Cardiac fibroblast (primary cell): ENCODE data around the gene SCMH1.

Source experiments
- DNase-seq, 2 donors: peaks; one replicate each; pipeline versions ENCODE4 v3.0.0 to v3.0.0-alpha.2; 2010; ENCODE audit warnings: low read depth in 2 of 2
- H3K4me3 ChIP-seq, 2 donors: replicated peaks in 1 of 2; 1 replicate in 1 of 2; 2 replicates in 1 of 2; pipeline ENCODE4 v1.5.1; 2011; ENCODE audit warnings: low read depth in 2 of 2, low read length in 2 of 2, mild to moderate bottlenecking in 2 of 2, moderate library complexity in 1 of 2
- TF ChIP-seq, protein P1 (sequence below): IDR thresholded peaks from one replicate; pipeline ENCODE4 v1.5.1; 2011; ENCODE audit warnings: low read depth, mild to moderate bottlenecking, low read length, inconsistent platforms

SCMH1 gene

GRCh38 chr1:41020654-41021053 lies 221.5 kb downstream of the SCMH1 start:
- DNase-seq = no peak
- TF ChIP-seq, protein P1, sequence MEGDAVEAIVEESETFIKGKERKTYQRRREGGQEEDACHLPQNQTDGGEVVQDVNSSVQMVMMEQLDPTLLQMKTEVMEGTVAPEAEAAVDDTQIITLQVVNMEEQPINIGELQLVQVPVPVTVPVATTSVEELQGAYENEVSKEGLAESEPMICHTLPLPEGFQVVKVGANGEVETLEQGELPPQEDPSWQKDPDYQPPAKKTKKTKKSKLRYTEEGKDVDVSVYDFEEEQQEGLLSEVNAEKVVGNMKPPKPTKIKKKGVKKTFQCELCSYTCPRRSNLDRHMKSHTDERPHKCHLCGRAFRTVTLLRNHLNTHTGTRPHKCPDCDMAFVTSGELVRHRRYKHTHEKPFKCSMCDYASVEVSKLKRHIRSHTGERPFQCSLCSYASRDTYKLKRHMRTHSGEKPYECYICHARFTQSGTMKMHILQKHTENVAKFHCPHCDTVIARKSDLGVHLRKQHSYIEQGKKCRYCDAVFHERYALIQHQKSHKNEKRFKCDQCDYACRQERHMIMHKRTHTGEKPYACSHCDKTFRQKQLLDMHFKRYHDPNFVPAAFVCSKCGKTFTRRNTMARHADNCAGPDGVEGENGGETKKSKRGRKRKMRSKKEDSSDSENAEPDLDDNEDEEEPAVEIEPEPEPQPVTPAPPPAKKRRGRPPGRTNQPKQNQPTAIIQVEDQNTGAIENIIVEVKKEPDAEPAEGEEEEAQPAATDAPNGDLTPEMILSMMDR = no peak
- H3K4me3 ChIP-seq = no peak overlapping the region

- no peak overlapping the region for H3K4me3 ChIP-seq
- TF ChIP-seq, protein P1 = no peak
- DNase-seq = no peak
These were observed 222.0 kb downstream of the SCMH1 start for GRCh38 chr1:41020109-41020576.

- no peak overlapping the region for H3K4me3 ChIP-seq
- no peak for DNase-seq
- TF ChIP-seq, protein P1 = no peak
These were observed 222.8 kb downstream of the SCMH1 start for GRCh38 chr1:41019353-41019745.

GRCh38 chr1:41018018-41018410 lies 224.1 kb downstream of the SCMH1 start:
- H3K4me3 ChIP-seq = no peak overlapping the region
- TF ChIP-seq, protein P1 = no peak
- DNase-seq = no peak

- no peak for DNase-seq
- TF ChIP-seq, protein P1 = no peak
- H3K4me3 ChIP-seq = no peak overlapping the region
These were observed 224.7 kb downstream of the SCMH1 start for GRCh38 chr1:41017141-41018017.

GRCh38 chr1:41015897-41016470 lies 226.1 kb downstream of the SCMH1 start:
- no peak for DNase-seq
- H3K4me3 ChIP-seq = no peak overlapping the region
- TF ChIP-seq, protein P1 = no peak
